Left kidney (tissue), 2 donors: ENCODE measurements around the gene GPR78. TPM values are rescaled to one million over a fixed set of nuclear protein-coding genes. Genes with fewer than 3 reads are reported as not detected.

Experiments used
- DNase-seq: peaks from one replicate; pipeline ENCODE4 v3.0.0-alpha.2; 2013
- polyA plus RNA-seq: library from polyadenylated mRNA; unstranded; fragments of 120-200 nt; gene quantifications from one replicate; pipeline ENCODE4 v1.2.1, GENCODE V29; 2013; ENCODE audit not compliant: insufficient read length

Gene GPR78
- polyA plus RNA-seq, 1 donor, result 1.1 TPM

- no peak for DNase-seq
Measured at GRCh38 chr4:8546766-8547107, 33.5 kb upstream of the GPR78 start.

DNA sequence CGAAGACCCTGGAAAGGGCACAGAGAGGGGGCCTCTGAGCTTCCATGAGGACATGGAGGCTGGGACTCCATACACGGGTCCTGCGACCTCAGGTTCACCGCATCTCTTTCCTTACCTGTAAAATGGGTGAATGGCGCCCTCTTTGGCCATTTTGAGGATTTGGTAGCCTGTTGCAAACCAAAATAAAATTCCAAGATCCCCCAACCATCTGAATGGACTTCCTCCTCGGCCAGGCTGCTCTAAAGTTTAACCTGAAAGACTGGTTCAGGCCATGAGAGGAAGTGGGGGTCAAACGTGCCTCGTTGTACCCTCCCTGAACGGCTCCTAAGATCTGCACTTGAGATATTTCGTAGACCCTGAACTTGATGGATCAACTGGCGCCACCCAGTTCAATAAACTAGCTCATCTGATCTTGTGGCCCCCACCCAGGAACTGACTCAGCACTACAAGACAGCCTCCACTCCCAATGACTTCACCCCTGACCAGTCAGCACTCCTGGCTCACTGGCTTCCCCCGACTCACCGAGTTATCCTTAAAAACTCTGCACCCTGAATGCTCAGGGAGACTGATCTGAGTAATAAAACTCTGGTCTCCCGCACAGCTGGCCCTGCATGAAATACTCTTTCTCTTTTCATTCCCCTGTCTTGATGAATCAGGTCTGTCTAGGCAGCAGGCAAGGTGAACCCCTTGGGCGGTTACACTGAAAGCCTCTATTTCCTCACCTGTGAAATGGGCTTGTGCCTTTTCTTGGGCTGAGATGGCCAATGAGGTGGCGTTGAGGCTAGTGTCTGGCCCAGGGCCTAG is 32.9 kb upstream of the GPR78 start:
- DNase-seq, result no peak

GRCh38 chr4:8547912-8548730 is 32.1 kb upstream of the GPR78 start:
- no peak for DNase-seq

DNA sequence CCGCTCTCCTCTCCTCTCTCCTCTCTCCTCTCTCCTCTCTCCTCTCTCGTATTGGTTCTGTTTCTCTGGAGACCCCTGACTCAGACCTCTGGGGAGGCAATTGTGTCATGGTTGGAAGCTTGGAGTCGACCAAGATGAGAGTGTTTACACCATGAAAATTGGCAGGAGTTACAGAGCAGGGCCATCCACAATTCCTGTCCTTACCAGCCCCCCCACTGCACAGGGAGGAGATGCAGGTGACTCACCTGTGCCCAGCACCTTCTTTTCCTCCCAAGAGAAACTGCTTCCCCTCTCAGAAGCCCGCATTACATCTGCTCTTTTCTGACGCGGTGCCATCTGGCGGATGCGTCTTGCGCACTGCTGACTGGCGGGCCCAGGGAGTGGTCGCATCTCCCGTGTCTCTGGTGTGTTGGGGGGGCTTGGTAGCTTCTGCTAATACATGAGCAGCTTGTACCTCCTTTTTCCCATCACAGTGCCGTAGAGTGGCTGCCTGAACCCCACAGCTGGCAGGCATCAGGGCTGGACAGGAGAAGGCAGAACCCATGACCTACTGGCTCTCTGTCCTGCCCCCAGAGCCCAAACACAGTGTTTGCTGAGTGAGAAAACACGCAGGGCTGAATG is 31.4 kb upstream of the GPR78 start:
- no peak for DNase-seq

- DNase-seq, result no peak
Measured at GRCh38 chr4:8549352-8549931, 30.8 kb upstream of the GPR78 start.

DNA sequence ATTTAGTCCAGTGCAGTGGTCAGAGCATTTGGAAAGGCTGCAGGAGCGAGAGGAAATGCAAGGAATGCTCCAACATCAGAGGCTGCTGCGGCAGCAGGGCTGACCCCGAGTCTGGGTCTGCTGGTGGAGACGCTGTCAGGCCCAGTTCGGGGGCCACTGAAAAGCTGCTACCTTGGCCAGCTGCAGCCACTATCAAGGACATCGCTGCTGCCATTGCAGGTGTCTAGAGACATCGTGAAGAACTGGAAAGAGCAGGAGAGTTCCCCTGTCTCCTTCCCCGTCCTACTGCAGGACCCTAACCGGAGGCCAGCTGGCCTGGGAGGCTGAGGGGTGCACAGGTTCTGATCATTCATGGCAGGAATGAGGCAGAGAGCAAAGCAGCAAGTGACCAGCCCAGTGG is 29.5 kb upstream of the GPR78 start:
- DNase-seq, result no peak

DNA sequence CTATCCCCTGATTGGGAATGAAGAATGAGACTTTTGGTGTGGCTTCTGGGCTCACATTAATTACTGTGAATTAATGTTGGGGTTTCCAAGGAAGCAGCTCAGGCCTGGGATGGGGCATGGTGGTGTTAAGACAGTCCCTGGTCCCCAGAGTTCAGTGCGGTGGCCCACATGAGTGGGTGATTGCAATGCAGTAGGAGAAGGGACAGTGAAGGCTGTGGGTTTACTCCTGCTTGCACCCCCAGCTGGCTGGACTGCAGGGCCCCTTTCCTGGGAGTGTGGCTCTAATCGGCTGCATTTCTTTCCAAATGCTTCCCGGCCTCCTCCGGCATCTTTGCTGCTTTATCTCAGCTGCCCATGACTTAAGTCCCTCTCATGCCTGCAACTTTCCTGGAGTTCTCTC is 28.2 kb upstream of the GPR78 start:
- DNase-seq, result no peak

DNA sequence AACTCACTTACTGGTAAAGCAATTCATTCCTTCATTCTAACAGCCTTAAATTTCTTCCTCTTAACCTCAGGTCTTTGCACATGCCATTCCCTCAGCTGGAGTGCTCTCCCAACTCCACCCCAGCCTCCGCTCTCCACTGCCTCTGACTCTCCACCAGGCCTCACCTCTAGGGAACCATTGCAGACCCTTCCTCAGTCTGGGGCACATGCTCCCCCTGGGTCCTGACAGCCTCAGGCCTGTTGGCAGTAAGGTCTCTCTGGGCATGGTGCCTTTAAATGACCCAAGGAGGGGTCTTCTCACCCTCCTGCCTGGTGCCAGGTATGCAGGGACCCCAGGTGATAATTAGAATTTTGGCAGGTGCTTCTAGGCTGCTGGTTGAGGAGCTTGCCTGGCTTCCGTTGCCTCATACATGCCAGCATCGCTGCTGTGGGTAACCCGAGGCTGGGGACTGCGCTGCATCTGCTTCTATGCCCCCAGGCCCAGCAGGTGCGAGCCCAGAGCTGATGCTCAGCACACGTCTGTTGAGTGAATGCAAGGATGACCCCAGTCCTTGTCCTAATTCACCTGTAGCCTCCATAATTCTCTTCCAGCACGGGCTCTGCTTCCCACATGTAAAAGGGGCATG is 27.5 kb upstream of the GPR78 start:
- no peak for DNase-seq

GRCh38 chr4:8553216-8553615 is 27.0 kb upstream of the GPR78 start:
- DNase-seq, result no peak

GRCh38 chr4:8553991-8554405 is 26.2 kb upstream of the GPR78 start:
- no peak for DNase-seq

DNA sequence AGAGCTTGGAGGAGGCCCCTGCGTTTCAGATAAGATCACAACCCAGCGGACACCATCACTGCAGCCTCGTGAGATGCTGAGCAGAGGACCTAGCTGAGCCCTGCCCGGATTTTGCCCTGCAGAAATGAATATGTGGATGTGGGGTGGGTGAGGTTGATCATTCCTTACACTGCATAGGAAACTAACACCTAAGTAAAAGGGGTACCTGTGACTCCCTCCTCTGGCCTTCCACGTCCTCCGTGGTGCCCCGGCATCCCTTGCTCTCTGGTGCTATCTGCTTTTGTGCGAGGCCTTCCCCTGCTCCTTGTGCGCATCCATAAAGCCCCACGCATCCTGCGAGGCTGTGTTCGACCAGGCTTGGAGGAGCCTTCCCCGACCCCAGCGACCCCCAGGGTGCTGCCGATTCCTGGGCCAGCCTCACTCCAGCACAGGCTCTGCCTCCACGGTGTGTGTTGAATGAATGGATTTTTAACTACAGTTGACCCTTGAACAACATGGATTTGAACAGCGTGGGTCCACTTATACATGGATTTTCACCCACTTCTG is 25.6 kb upstream of the GPR78 start:
- DNase-seq, result no peak

- DNase-seq, result no peak
Measured at GRCh38 chr4:8555716-8556115, 24.5 kb upstream of the GPR78 start.

DNA sequence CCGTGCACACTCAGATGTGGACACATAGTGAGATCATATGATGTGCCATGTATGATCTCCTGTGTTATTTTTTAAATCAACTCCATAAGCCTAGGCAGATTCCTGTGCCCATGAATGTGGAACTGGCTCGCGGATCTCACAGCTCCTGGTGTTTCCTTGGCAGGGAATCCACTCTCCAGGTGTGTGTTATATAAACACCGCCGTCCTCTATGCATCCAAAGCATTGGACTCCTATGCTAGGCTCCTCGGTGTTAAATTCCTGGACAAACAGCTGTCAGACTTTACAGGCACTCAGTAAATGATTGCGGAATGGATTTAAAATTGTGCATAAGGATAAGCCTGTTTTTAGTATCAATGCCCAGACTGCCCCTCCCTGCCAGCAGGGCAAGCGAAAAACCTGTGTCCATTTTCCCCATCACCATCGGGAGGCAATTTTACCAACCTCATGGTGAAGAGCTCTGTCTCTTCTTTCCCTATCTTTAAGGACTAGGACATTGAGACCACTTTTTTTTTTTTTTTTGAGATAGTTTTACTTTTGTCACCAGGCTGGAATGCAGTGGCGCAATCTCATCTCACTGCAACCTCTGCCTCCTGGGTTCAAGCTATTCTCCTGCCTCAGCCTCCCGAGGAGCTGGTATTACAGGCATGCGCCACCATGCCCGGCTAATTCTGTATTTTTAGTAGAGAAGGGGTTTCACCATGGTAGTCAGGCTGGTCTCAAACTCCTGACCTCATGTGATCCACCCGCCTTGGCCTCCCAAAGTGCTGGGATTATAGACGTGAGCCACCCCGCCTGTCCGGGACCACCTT is 23.6 kb upstream of the GPR78 start:
- DNase-seq, result no peak

GRCh38 chr4:8557151-8558076 is 22.8 kb upstream of the GPR78 start:
- DNase-seq, result no peak

GRCh38 chr4:8558080-8558960 is 21.9 kb upstream of the GPR78 start:
- no peak for DNase-seq

DNA sequence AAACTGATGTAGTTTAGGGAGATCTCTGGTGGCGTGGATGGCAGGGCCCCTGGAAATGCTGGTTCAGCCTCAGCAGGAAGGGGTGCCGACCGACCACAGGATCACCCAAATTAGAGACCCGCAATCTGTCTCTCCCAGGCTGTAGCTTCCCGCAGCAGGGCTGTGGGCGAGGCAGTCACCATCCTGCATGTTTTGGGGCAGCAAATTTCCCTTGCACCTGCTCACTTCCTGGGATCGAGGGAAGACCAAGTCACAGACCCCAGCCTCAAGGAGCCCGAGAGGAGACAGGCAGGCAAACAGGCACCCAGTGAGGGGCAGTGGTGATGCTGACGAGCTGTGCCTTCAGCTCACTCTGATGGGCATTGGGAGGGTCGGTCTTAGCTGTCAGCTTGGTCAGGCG is 21.2 kb upstream of the GPR78 start:
- no peak for DNase-seq

GRCh38 chr4:8559524-8560264 is 20.5 kb upstream of the GPR78 start:
- DNase-seq, result no peak
